IMR-90 (cell line): ENCODE results near the gene INPP5F. TPM values are rescaled to one million over a fixed set of nuclear protein-coding genes. Genes with fewer than 3 reads are reported as not detected.
A peak's percentile ranks its signal among the peaks of the same experiment; 100 is the strongest.

Experiments used
- ATAC-seq: fragments of 200-7000 bp; cut with Tn5 transposase; 2 replicates; pipeline ENCODE4 v1.9.1; 2020; ENCODE audit warnings: low read depth, mild to moderate bottlenecking, moderate library complexity
- BruUV-seq: library from RNA; stranded (reverse); fragments of 400-500 nt; replicated peaks from 2 replicates; lab custom pipeline; 2021; lab: Mats Ljungman, UMichigan
- CTCF ChIA-PET: fragments of 300-600 bp; formaldehyde crosslinking; extraction: SDS; loops from one replicate; lab custom pipeline; 2021; ENCODE audit warnings: antibody characterized with exemption; lab: Yijun Ruan, JAX
- POLR2A ChIA-PET: fragments of 300-600 bp; sonication (Branson Sonifier 250); formaldehyde crosslinking; loops from one replicate; lab custom pipeline; 2022; ENCODE audit warnings: antibody characterized with exemption; ENCODE audit not compliant: unreplicated experiment; lab: Charles Lee
- DNase-seq: peaks from one replicate; pipeline ENCODE4 v3.0.0; 2013
- H2AFZ ChIP-seq: replicated peaks from 2 replicates; pipeline ENCODE3; 2013; ENCODE audit warnings: low read length, mild to moderate bottlenecking; ENCODE audit not compliant: poor library complexity
- H2AK5ac ChIP-seq: 2 replicates; pipeline ENCODE4 v1.6.1; 2013; ENCODE audit warnings: low read depth, low read length, inconsistent platforms
- H2AK9ac ChIP-seq: replicated peaks from 2 replicates; pipeline ENCODE3; 2013; ENCODE audit warnings: mild to moderate bottlenecking, low read depth, low read length, moderate library complexity; ENCODE audit not compliant: poor library complexity
- H2BK120ac ChIP-seq: 2 replicates; pipeline ENCODE4 v1.6.1; 2013; ENCODE audit warnings: low read depth, low read length, inconsistent platforms
- H2BK15ac ChIP-seq: 3 replicates; pipeline ENCODE4 v1.6.1; 2013; ENCODE audit warnings: low read depth, low read length, inconsistent platforms
- H2BK20ac ChIP-seq: 2 replicates; pipeline ENCODE4 v1.6.1; 2013; ENCODE audit warnings: low read depth, mild to moderate bottlenecking, inconsistent platforms, low read length, moderate library complexity
- H2BK5ac ChIP-seq: 2 replicates; pipeline ENCODE4 v1.6.1; 2013; ENCODE audit warnings: mild to moderate bottlenecking, low read depth, low read length, inconsistent platforms; ENCODE audit not compliant: poor library complexity, severe bottlenecking
- H3K14ac ChIP-seq: replicated peaks from 2 replicates; pipeline ENCODE4 v1.6.1; 2013; ENCODE audit warnings: low read depth, low read length, inconsistent platforms
- H3K18ac ChIP-seq: 2 replicates; pipeline ENCODE4 v1.6.1; 2013; ENCODE audit warnings: low read depth, low read length, control low read depth
- H3K23ac ChIP-seq: 2 replicates; pipeline ENCODE4 v1.6.1; 2013; ENCODE audit warnings: low read depth, low read length, inconsistent platforms
- H3K27ac ChIP-seq: 2 replicates; pipeline ENCODE4 v1.5.1; 2013; ENCODE audit warnings: mild to moderate bottlenecking, control low read depth, low read length; ENCODE audit not compliant: insufficient read depth
- H3K27me3 ChIP-seq: 2 replicates; pipeline ENCODE4 v1.6.1; 2013; ENCODE audit warnings: low read length; ENCODE audit not compliant: control insufficient read depth, insufficient read depth
- H3K36me3 ChIP-seq: 2 replicates; pipeline ENCODE4 v1.6.1; 2013; ENCODE audit warnings: low read length, mixed read lengths; ENCODE audit not compliant: control insufficient read depth, insufficient read depth
- H3K4ac ChIP-seq: 2 replicates; pipeline ENCODE4 v1.6.1; 2013; ENCODE audit warnings: low read depth, low read length, inconsistent platforms
- H3K4me1 ChIP-seq: 2 replicates; pipeline ENCODE4 v1.6.1; 2013; ENCODE audit warnings: low read length, mixed read lengths; ENCODE audit not compliant: control insufficient read depth, insufficient read depth
- H3K4me2 ChIP-seq: 2 replicates; pipeline ENCODE4 v1.6.1; 2013; ENCODE audit warnings: low read depth, mild to moderate bottlenecking, control low read depth, low read length, moderate library complexity
- H3K4me3 ChIP-seq: 2 replicates; pipeline ENCODE4 v1.5.1; 2013; ENCODE audit warnings: low read depth, mild to moderate bottlenecking, control low read depth, low read length, moderate library complexity; ENCODE audit not compliant: insufficient read depth
- H3K56ac ChIP-seq: 2 replicates; pipeline ENCODE4 v1.6.1; 2013; ENCODE audit warnings: low read length, inconsistent platforms; ENCODE audit not compliant: insufficient read depth; ENCODE audit errors: extremely low read depth
- H3K79me1 ChIP-seq, 2 experiments: 2 replicates each; pipeline ENCODE4 v1.6.1; 2013; ENCODE audit warnings: low read length in 2 of 2, inconsistent platforms in 1 of 2, low read depth in 1 of 2
- H3K9ac ChIP-seq: 2 replicates; pipeline ENCODE4 v1.6.1; 2013; ENCODE audit warnings: low read depth, low read length, control low read depth
- H3K9me1 ChIP-seq: 2 replicates; pipeline ENCODE4 v1.6.1; 2013; ENCODE audit warnings: low read length, inconsistent platforms; ENCODE audit not compliant: insufficient read depth
- H3K9me3 ChIP-seq: 2 replicates; pipeline ENCODE4 v1.6.1; 2013; ENCODE audit warnings: low read length; ENCODE audit not compliant: control insufficient read depth, insufficient read depth
- H4K20me1 ChIP-seq: 2 replicates; pipeline ENCODE4 v1.6.1; 2013; ENCODE audit warnings: low read length, inconsistent platforms; ENCODE audit not compliant: insufficient read depth
- H4K5ac ChIP-seq: 2 replicates; pipeline ENCODE4 v1.6.1; 2013; ENCODE audit warnings: mild to moderate bottlenecking, low read depth, low read length, control low read depth
- H4K8ac ChIP-seq, 2 experiments: 2 replicates each; pipeline ENCODE4 v1.6.1; 2013; ENCODE audit warnings: low read depth in 2 of 2, low read length in 2 of 2, control low read depth in 1 of 2, inconsistent platforms in 1 of 2
- H4K91ac ChIP-seq: 2 replicates; pipeline ENCODE4 v1.6.1; 2013; ENCODE audit warnings: low read depth, low read length, inconsistent platforms; ENCODE audit not compliant: insufficient read depth
- CEBPB ChIP-seq: IDR thresholded peaks from 2 replicates; pipeline ENCODE4 v1.6.1; 2012; ENCODE audit warnings: low read depth, low read length, improper control_type of control experiment
- MAFK ChIP-seq: IDR thresholded peaks from 2 replicates; pipeline ENCODE4 v1.6.1; 2012; ENCODE audit warnings: low read depth, low read length, improper control_type of control experiment
- MAZ ChIP-seq: IDR thresholded peaks from 2 replicates; pipeline ENCODE4 v1.6.1; 2012; ENCODE audit warnings: low read depth, mild to moderate bottlenecking, low read length, improper control_type of control experiment, moderate library complexity, borderline replicate concordance
- MXI1 ChIP-seq: IDR thresholded peaks from 2 replicates; pipeline ENCODE4 v1.6.1; 2012; ENCODE audit warnings: low read depth, mild to moderate bottlenecking, low read length, moderate library complexity, borderline replicate concordance
- NFE2L2 ChIP-seq: fragments of 150-350 bp; IDR thresholded peaks from 2 replicates; pipeline ENCODE4 v1.6.1; 2016; ENCODE audit warnings: low read depth, mild to moderate bottlenecking, low read length
- WGBS, 2 experiments: methylation state at CpG; one replicate each; pipeline versions ENCODE4 v1.1.5 to v1.1.7; 2013; ENCODE audit warnings: missing lambda C conversion rate in 2 of 2; ENCODE audit not compliant: insufficient read length in 1 of 2; ENCODE audit errors: extremely low coverage in 2 of 2; 5-methylcytosine and 5-hydroxymethylcytosine counted together
- dilution Hi-C: fragments of 300-500 bp; cut with HindIII; formaldehyde crosslinking; loops from one replicate; pipeline ENCODE4 v1.14.3; 2018; ENCODE audit warnings: low sequenced_read_pairs; ENCODE audit not compliant: unreplicated experiment
- in situ Hi-C: fragments of 300-500 bp; cut with MboI; formaldehyde crosslinking; loops from 3 replicates; pipeline ENCODE4 v1.14.3; 2019; ENCODE audit warnings: low sequenced_read_pairs, inconsistent platforms, mixed read lengths
- intact Hi-C: fragments of 100-400 bp; cut with micrococcal nuclease; formaldehyde crosslinking; loops from 2 replicates; pipeline ENCODE4 v1.10.0; 2022
- polyA plus RNA-seq, 3 experiments: library from polyadenylated mRNA; depleted of rRNA; stranded (reverse); fragments of >200 nt; gene quantifications; 2 replicates each; pipeline ENCODE4 v1.2.3, GENCODE V29; 2012; ENCODE audit warnings: low replicate concordance in 1 of 3
- total RNA-seq: library from RNA; depleted of rRNA; stranded (reverse); fragments of >200 nt; gene quantifications from 2 replicates; pipeline ENCODE4 v1.2.3, GENCODE V29; 2012

The INPP5F gene
- total and polyA plus RNA-seq, 2 of the 4 experiments (the other 2 are of a cell fraction) = 19.0 to 29.6 TPM

GRCh38 chr10:119686465-119687191, 39.2 kb upstream of the INPP5F start (continued):
- TF ChIP-seq MXI1 (no peak), CEBPB (no peak), MAFK (no peak)

GRCh38 chr10:119687192-119688032, 38.4 kb upstream of the INPP5F start:
- no peak for DNase-seq
- peak overlapping the region; percentile 31 to 70; a peak in 3 of 4 replicates for H4K8ac ChIP-seq
- no peak overlapping the region for H2BK5ac ChIP-seq
- no peaks in the 10 kb centered on the region; the same call in 1 of the 2 replicates for H3K9me1 ChIP-seq
- H2BK15ac ChIP-seq = no peak overlapping the region; the same call in 2 of the 3 replicates
- H3K27ac ChIP-seq = no peak overlapping the region
- H3K4ac ChIP-seq = 0 out of 2 replicates have a peak overlapping the region, but pooled peaks have one; percentile 13
- no peak overlapping the region for H3K56ac ChIP-seq
- H4K20me1 ChIP-seq = no peaks in the 10 kb centered on the region
- no peaks in the 10 kb centered on the region for H3K36me3 ChIP-seq
- H2AK5ac ChIP-seq = no peak overlapping the region
- no peaks in the 10 kb centered on the region for H3K79me1 ChIP-seq
- in situ Hi-C loops = no loop called here
- ATAC-seq = no peak
- intact Hi-C loops = loop anchor here (5.0 to 10.0 kb wide), 2 partner anchors 650 to 1187 kb away; no protein-coding TSS in a partner anchor
- no TSS peak for BruUV-seq
- ChIA-PET CTCF (interaction anchor here (0.5 to 2.3 kb wide), 7 partner anchors 15 to 231 kb away, joined by 3 to 7 read pairs (median 3); partner anchors contain the start of gene INPP5F), POLR2A (no interaction called here)
- no peaks in the 10 kb centered on the region for H3K4me1 ChIP-seq
- H3K27me3 ChIP-seq = no peaks in the 10 kb centered on the region
- WGBS, 2 experiments = no CpG with 5 or more reads among the region's 10 CpGs
- dilution Hi-C loops = no loop called here
- H3K9me3 ChIP-seq = no peaks in the 10 kb centered on the region
- peak overlapping the region; percentile 63; the same call in 1 of the 2 replicates for H2BK120ac ChIP-seq
- no peak overlapping the region for H3K18ac ChIP-seq
- H4K5ac ChIP-seq = peak overlapping the region; percentile 47; the same call in 1 of the 2 replicates
- TF ChIP-seq MAZ (no peak), NFE2L2 (no peak)
- H4K91ac ChIP-seq = peak overlapping the region; percentile 11; the same call in 1 of the 2 replicates
- H3K4me2 ChIP-seq = peak overlapping the region; percentile 71; the same call in 1 of the 2 replicates
- H2BK20ac ChIP-seq = no peak overlapping the region
- peak overlapping the region; percentile 80 for H2AFZ ChIP-seq
- H3K14ac ChIP-seq = peak overlapping the region; percentile 46
- H3K4me3 ChIP-seq = no peak overlapping the region
- no peak overlapping the region for H3K23ac ChIP-seq
- no peak overlapping the region for H2AK9ac ChIP-seq
- no peak overlapping the region for H3K9ac ChIP-seq
